Neural cell (in vitro differentiated cells): ENCODE measurements around the gene EML4. TPM values are rescaled to one million over a fixed set of nuclear protein-coding genes. Genes with fewer than 3 reads are reported as not detected.
A peak's percentile ranks its signal among the peaks of the same experiment; 100 is the strongest.

Experiments used
- H2AFZ ChIP-seq: fragments of 200-600, 300-800 bp; sonication (generic), shearing (Covaris generic); 2 replicates; pipeline ENCODE4 v1.6.0; 2014; ENCODE audit warnings: low read depth, mild to moderate bottlenecking, antibody characterized with exemption, low read length, moderate library complexity
- H3F3A ChIP-seq: fragments of 200-600 bp; shearing (Covaris generic); 2 replicates; pipeline ENCODE4 v1.6.1; 2016; ENCODE audit warnings: mild to moderate bottlenecking, moderate library complexity, mixed read lengths, antibody characterized with exemption, low read length; ENCODE audit not compliant: insufficient read depth, poor library complexity, severe bottlenecking
- H3K27ac ChIP-seq: fragments of 200-600, 300-800 bp; sonication (generic), shearing (Covaris generic); 2 replicates; pipeline ENCODE4 v1.5.1; 2014; ENCODE audit warnings: mild to moderate bottlenecking, low read length, moderate library complexity
- H3K27me3 ChIP-seq: fragments of 300-800, 200-600 bp; sonication (generic), shearing (Covaris generic); 2 replicates; pipeline ENCODE4 v1.6.0; 2014; ENCODE audit warnings: mild to moderate bottlenecking, low read depth, low read length, moderate library complexity; ENCODE audit not compliant: insufficient read depth
- H3K36me3 ChIP-seq: fragments of 300-800, 200-600 bp; sonication (generic), shearing (Covaris generic); 2 replicates; pipeline ENCODE4 v1.5.1; 2014; ENCODE audit warnings: mild to moderate bottlenecking, antibody characterized with exemption, low read length, moderate library complexity; ENCODE audit not compliant: insufficient read depth
- H3K4me2 ChIP-seq: fragments of 300-800, 200-600 bp; sonication (generic), shearing (Covaris generic); 2 replicates; pipeline ENCODE4 v1.6.0; 2014; ENCODE audit warnings: mild to moderate bottlenecking, low read length
- H3K4me3 ChIP-seq: fragments of 300-800, 200-600 bp; sonication (generic), shearing (Covaris generic); 2 replicates; pipeline ENCODE4 v1.5.1; 2014; ENCODE audit warnings: mild to moderate bottlenecking, low read length, moderate library complexity
- H3K79me2 ChIP-seq: fragments of 200-600 bp; shearing (Covaris generic); replicated peaks from 2 replicates; pipeline ENCODE4 v1.6.0; 2014; ENCODE audit warnings: mild to moderate bottlenecking, low read length, moderate library complexity; ENCODE audit not compliant: insufficient read depth
- H3K9ac ChIP-seq: fragments of 300-800, 200-600 bp; sonication (generic), shearing (Covaris generic); 2 replicates; pipeline ENCODE4 v1.6.1; 2016; ENCODE audit warnings: mild to moderate bottlenecking, low read length, mixed read lengths
- H3K9me2 ChIP-seq: fragments of 200-600 bp; shearing (Covaris generic); 2 replicates; pipeline ENCODE4 v1.6.1; 2016; ENCODE audit warnings: mild to moderate bottlenecking, low read length, mixed read lengths; ENCODE audit not compliant: insufficient read depth
- H3K9me3 ChIP-seq: fragments of 200-600, 300-800 bp; sonication (generic), shearing (Covaris generic); 2 replicates; pipeline ENCODE4 v1.6.1; 2016; ENCODE audit warnings: mild to moderate bottlenecking, mixed run types, low read length, moderate library complexity, mixed read lengths
- H4K20me1 ChIP-seq: fragments of 200-600 bp; shearing (Covaris generic); 2 replicates; pipeline ENCODE4 v1.6.1; 2016; ENCODE audit warnings: mild to moderate bottlenecking, mixed run types; ENCODE audit not compliant: insufficient read depth
- CTCF ChIP-seq: fragments of 450-650 bp; IDR thresholded peaks from 2 replicates; pipeline ENCODE4 v1.5.1; 2014; ENCODE audit warnings: antibody characterized with exemption, mild to moderate bottlenecking, moderate library complexity; ENCODE audit not compliant: poor library complexity, severe bottlenecking
- EP300 ChIP-seq: fragments of 450-650 bp; conservative IDR thresholded peaks from 2 replicates; pipeline ENCODE4 v1.6.1; 2014; ENCODE audit warnings: antibody characterized with exemption, mild to moderate bottlenecking, moderate library complexity; ENCODE audit not compliant: poor library complexity, severe bottlenecking
- EZH2 ChIP-seq: fragments of 200-600, 300-800 bp; shearing (Covaris generic), sonication (generic); IDR thresholded peaks from 2 replicates; pipeline ENCODE4 v1.6.1; 2014; ENCODE audit warnings: antibody characterized with exemption, low read length, borderline replicate concordance, mild to moderate bottlenecking; ENCODE audit not compliant: insufficient read depth, poor library complexity, severe bottlenecking
- MXI1 ChIP-seq: fragments of 450-650 bp; conservative IDR thresholded peaks from 2 replicates; pipeline ENCODE4 v1.6.1; 2014; ENCODE audit warnings: antibody characterized with exemption, mild to moderate bottlenecking; ENCODE audit not compliant: poor library complexity, severe bottlenecking
- POLR2AphosphoS5 ChIP-seq: IDR thresholded peaks from 2 replicates; pipeline ENCODE4 v1.6.1; 2012
- RAD21 ChIP-seq: fragments of 450-650 bp; conservative IDR thresholded peaks from 2 replicates; pipeline ENCODE4 v1.6.1; 2014; ENCODE audit warnings: antibody characterized with exemption, mild to moderate bottlenecking, moderate library complexity
- REST ChIP-seq: IDR thresholded peaks from 2 replicates; pipeline ENCODE4 v1.6.1; 2012; ENCODE audit warnings: borderline replicate concordance
- SMC3 ChIP-seq: fragments of 450-650 bp; conservative IDR thresholded peaks from 2 replicates; pipeline ENCODE4 v1.6.1; 2014; ENCODE audit warnings: antibody characterized with exemption, mild to moderate bottlenecking, moderate library complexity; ENCODE audit not compliant: poor library complexity
- TAF1 ChIP-seq: IDR thresholded peaks from 2 replicates; pipeline ENCODE4 v1.6.1; 2012; ENCODE audit warnings: low read depth
- polyA plus RNA-seq: library from polyadenylated mRNA; depleted of rRNA; stranded (reverse); fragments of >200 nt; gene quantifications from 2 replicates; pipeline ENCODE4 v1.2.3, GENCODE V29; 2014

The EML4 gene
- polyA plus RNA-seq, 1 donor from 2014 or later = 33.9 TPM

GRCh38 chr2:42140496-42140895 is 28.7 kb upstream of the EML4 start:
- TF ChIP-seq MXI1 = no peak
- no peak for TF ChIP-seq TAF1

GRCh38 chr2:42141687-42142546 is 27.2 kb upstream of the EML4 start:
- Histone ChIP-seq H2AFZ (no peak overlapping the region), H4K20me1 (no peaks in the 10 kb centered on the region), H3K9me2 (no peaks in the 10 kb centered on the region), H3K4me2 (no peak overlapping the region), H3K27ac (no peak overlapping the region), H3K79me2 (no peaks in the 10 kb centered on the region), H3F3A (no peaks in the 10 kb centered on the region), H3K27me3 (no peaks in the 10 kb centered on the region), H3K9me3 (no peaks in the 10 kb centered on the region), H3K4me3 (peak overlapping the region; percentile 11), H3K9ac (no peak overlapping the region), H3K36me3 (no peaks in the 10 kb centered on the region)
- TF ChIP-seq EP300 (no peak), TAF1 (no peak), SMC3 (no peak), EZH2 (no peak), POLR2AphosphoS5 (no peak), REST (no peak)

More at GRCh38 chr2:42140496-42140895, 28.7 kb upstream of the EML4 start:
- H4K20me1 ChIP-seq = no peaks in the 10 kb centered on the region
- H3K27me3 ChIP-seq = no peaks in the 10 kb centered on the region
- no peaks in the 10 kb centered on the region for H3K9me3 ChIP-seq
- H3K9ac ChIP-seq = no peak overlapping the region
- no peak overlapping the region for H3K4me3 ChIP-seq
- H3K79me2 ChIP-seq = no peaks in the 10 kb centered on the region
- H2AFZ ChIP-seq = no peak overlapping the region
- no peaks in the 10 kb centered on the region for H3K36me3 ChIP-seq
- H3K4me2 ChIP-seq = no peak overlapping the region
- H3K9me2 ChIP-seq = no peaks in the 10 kb centered on the region
- H3F3A ChIP-seq = no peaks in the 10 kb centered on the region
- H3K27ac ChIP-seq = no peak overlapping the region

- TF ChIP-seq MXI1 (no peak), CTCF (no peak), EP300 (no peak), POLR2AphosphoS5 (no peak), SMC3 (no peak), EZH2 (no peak), REST (no peak), RAD21 (no peak), TAF1 (no peak)
- Histone ChIP-seq H3K27ac (no peak overlapping the region), H3K4me2 (no peak overlapping the region), H3F3A (no peaks in the 10 kb centered on the region), H3K36me3 (no peaks in the 10 kb centered on the region), H3K9me3 (no peaks in the 10 kb centered on the region), H3K27me3 (no peaks in the 10 kb centered on the region), H4K20me1 (no peaks in the 10 kb centered on the region), H3K9ac (no peak overlapping the region), H3K9me2 (no peaks in the 10 kb centered on the region), H2AFZ (no peak overlapping the region), H3K79me2 (no peaks in the 10 kb centered on the region), H3K4me3 (no peak overlapping the region)
Observed at GRCh38 chr2:42142547-42143184, 26.5 kb upstream of the EML4 start.
